ENCODE measurements around the gene HTR3A. TPM values are rescaled to one million over a fixed set of nuclear protein-coding genes. Genes with fewer than 3 reads are reported as not detected.

HTR3A gene
- total and polyA plus RNA-seq, 9 of the 15 experiments (the other 6 are each of a cell fraction or from before 2014, with no cell fraction given), result not detected

DNA sequence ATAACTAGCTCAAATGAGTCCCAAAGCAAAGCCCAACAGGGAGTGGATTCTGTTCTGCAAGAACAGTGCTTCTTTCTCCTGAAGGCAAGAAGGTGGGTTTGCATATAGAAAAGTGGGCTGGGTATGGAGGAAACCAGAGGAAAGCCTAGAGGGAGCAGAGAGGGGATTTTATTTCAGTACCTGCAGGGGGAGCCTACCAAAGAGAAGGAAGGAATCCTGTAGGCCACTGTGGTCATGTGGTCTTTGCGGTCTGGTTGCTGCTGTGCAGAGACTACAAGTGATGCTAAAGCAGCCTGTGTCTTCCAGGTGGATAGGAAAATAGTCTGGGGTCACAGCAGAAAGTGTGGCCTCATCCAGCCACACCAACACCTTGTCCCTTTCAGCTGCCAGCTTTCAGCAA is 51.4 kb downstream of the HTR3A start (continued):
- no peak for TF ChIP-seq PML (IDR thresholded peaks at IDR 0.05; ENCODE audit: low read length)
- TF ChIP-seq, protein P1, sequence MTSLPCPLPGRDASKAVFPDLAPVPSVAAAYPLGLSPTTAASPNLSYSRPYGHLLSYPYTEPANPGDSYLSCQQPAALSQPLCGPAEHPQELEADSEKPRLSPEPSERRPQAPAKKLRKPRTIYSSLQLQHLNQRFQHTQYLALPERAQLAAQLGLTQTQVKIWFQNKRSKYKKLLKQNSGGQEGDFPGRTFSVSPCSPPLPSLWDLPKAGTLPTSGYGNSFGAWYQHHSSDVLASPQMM (CRISPR knock-in tag; IDR thresholded peaks at IDR 0.05), result no peak
- TF ChIP-seq, protein P2, sequence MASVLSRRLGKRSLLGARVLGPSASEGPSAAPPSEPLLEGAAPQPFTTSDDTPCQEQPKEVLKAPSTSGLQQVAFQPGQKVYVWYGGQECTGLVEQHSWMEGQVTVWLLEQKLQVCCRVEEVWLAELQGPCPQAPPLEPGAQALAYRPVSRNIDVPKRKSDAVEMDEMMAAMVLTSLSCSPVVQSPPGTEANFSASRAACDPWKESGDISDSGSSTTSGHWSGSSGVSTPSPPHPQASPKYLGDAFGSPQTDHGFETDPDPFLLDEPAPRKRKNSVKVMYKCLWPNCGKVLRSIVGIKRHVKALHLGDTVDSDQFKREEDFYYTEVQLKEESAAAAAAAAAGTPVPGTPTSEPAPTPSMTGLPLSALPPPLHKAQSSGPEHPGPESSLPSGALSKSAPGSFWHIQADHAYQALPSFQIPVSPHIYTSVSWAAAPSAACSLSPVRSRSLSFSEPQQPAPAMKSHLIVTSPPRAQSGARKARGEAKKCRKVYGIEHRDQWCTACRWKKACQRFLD (CRISPR knock-in tag; IDR thresholded peaks at IDR 0.05), result no peak
- no peak for TF ChIP-seq ETV1 (tag; conservative IDR thresholded peaks at IDR 0.05; ENCODE audit: low read depth)
- TF ChIP-seq, protein P3, sequence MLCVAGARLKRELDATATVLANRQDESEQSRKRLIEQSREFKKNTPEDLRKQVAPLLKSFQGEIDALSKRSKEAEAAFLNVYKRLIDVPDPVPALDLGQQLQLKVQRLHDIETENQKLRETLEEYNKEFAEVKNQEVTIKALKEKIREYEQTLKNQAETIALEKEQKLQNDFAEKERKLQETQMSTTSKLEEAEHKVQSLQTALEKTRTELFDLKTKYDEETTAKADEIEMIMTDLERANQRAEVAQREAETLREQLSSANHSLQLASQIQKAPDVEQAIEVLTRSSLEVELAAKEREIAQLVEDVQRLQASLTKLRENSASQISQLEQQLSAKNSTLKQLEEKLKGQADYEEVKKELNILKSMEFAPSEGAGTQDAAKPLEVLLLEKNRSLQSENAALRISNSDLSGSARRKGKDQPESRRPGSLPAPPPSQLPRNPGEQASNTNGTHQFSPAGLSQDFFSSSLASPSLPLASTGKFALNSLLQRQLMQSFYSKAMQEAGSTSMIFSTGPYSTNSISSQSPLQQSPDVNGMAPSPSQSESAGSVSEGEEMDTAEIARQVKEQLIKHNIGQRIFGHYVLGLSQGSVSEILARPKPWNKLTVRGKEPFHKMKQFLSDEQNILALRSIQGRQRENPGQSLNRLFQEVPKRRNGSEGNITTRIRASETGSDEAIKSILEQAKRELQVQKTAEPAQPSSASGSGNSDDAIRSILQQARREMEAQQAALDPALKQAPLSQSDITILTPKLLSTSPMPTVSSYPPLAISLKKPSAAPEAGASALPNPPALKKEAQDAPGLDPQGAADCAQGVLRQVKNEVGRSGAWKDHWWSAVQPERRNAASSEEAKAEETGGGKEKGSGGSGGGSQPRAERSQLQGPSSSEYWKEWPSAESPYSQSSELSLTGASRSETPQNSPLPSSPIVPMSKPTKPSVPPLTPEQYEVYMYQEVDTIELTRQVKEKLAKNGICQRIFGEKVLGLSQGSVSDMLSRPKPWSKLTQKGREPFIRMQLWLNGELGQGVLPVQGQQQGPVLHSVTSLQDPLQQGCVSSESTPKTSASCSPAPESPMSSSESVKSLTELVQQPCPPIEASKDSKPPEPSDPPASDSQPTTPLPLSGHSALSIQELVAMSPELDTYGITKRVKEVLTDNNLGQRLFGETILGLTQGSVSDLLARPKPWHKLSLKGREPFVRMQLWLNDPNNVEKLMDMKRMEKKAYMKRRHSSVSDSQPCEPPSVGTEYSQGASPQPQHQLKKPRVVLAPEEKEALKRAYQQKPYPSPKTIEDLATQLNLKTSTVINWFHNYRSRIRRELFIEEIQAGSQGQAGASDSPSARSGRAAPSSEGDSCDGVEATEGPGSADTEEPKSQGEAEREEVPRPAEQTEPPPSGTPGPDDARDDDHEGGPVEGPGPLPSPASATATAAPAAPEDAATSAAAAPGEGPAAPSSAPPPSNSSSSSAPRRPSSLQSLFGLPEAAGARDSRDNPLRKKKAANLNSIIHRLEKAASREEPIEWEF (CRISPR knock-in tag; IDR thresholded peaks at IDR 0.05), result no peak
- TF ChIP-seq MYBL2 (IDR thresholded peaks at IDR 0.05; ENCODE audit: low read depth), result no peak
- no peak for TF ChIP-seq MYBL2 (CRISPR knock-in tag; IDR thresholded peaks at IDR 0.05; ENCODE audit: borderline replicate concordance)
- TF ChIP-seq CHD1 (IDR thresholded peaks at IDR 0.05; ENCODE audit: low read length), result no peak
- TF ChIP-seq, protein P4, sequence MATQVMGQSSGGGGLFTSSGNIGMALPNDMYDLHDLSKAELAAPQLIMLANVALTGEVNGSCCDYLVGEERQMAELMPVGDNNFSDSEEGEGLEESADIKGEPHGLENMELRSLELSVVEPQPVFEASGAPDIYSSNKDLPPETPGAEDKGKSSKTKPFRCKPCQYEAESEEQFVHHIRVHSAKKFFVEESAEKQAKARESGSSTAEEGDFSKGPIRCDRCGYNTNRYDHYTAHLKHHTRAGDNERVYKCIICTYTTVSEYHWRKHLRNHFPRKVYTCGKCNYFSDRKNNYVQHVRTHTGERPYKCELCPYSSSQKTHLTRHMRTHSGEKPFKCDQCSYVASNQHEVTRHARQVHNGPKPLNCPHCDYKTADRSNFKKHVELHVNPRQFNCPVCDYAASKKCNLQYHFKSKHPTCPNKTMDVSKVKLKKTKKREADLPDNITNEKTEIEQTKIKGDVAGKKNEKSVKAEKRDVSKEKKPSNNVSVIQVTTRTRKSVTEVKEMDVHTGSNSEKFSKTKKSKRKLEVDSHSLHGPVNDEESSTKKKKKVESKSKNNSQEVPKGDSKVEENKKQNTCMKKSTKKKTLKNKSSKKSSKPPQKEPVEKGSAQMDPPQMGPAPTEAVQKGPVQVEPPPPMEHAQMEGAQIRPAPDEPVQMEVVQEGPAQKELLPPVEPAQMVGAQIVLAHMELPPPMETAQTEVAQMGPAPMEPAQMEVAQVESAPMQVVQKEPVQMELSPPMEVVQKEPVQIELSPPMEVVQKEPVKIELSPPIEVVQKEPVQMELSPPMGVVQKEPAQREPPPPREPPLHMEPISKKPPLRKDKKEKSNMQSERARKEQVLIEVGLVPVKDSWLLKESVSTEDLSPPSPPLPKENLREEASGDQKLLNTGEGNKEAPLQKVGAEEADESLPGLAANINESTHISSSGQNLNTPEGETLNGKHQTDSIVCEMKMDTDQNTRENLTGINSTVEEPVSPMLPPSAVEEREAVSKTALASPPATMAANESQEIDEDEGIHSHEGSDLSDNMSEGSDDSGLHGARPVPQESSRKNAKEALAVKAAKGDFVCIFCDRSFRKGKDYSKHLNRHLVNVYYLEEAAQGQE (IDR thresholded peaks at IDR 0.05; ENCODE audit: borderline replicate concordance), result peak; percentile 8; the same call in 1 of the 2 replicates
- TF ChIP-seq, protein P4 (CRISPR knock-in tag; IDR thresholded peaks at IDR 0.05; ENCODE audit: low read depth), result no peak
- TF ChIP-seq ESRRA (IDR thresholded peaks at IDR 0.05; ENCODE audit: borderline replicate concordance, low read depth), result peak; percentile 50; the same call in 1 of the 2 replicates
